Right cardiac atrium (tissue), 5 donors: ENCODE results near the gene IKZF2. TPM values are rescaled to one million over a fixed set of nuclear protein-coding genes. Genes with fewer than 3 reads are reported as not detected.

Experiments
- ATAC-seq, 2 donors: fragments of 200-7000 bp; cut with Tn5 transposase; one replicate each; pipeline versions ENCODE4 v1.8.0 to v1.9.1; 2020; ENCODE audit warnings: moderate library complexity in 2 of 2, mild to moderate bottlenecking in 1 of 2
- DNase-seq, 3 donors: peaks; one replicate each; pipeline ENCODE4 v3.0.0-alpha.2; 2020
- H3K27ac ChIP-seq: one replicate; pipeline ENCODE4 v1.5.1; 2013; ENCODE audit warnings: mild to moderate bottlenecking, low read length, control low read depth, moderate library complexity
- H3K27me3 ChIP-seq: one replicate; pipeline ENCODE4 v1.6.1; 2013; ENCODE audit not compliant: control insufficient read depth, insufficient read depth
- H3K4me1 ChIP-seq: one replicate; pipeline ENCODE4 v1.6.1; 2013; ENCODE audit warnings: low read length; ENCODE audit not compliant: control insufficient read depth, insufficient read depth
- H3K4me3 ChIP-seq: one replicate; pipeline ENCODE4 v1.5.1; 2013; ENCODE audit warnings: low read length, control low read depth
- H3K9me3 ChIP-seq: one replicate; pipeline ENCODE4 v1.6.1; 2013; ENCODE audit warnings: low read length; ENCODE audit not compliant: control insufficient read depth
- WGBS: extraction: QIAGEN DNeasy Blood & Tissue Kit; methylation state at CpG from one replicate; pipeline ENCODE4 v1.1.7; 2013; 5-methylcytosine and 5-hydroxymethylcytosine counted together
- intact Hi-C, 4 donors: fragments of 100-400 bp; cut with DNase I; formaldehyde crosslinking; loops; one replicate each; pipeline versions ENCODE4 v1.11.0 to v1.14.0; 2022 to 2023
- polyA plus RNA-seq: library from polyadenylated mRNA; stranded (reverse); fragments of 200-250 nt; gene quantifications from one replicate; pipeline ENCODE4 v1.2.3, GENCODE V29; 2013
- total RNA-seq, 4 donors: library from RNA; stranded (reverse); fragmentation: NEBNext Ultra II Directional; extraction: Animal tissue kit (Norgen Biotek cat#: 25700); gene quantifications; one replicate each; pipeline ENCODE4 v1.2.1, GENCODE V29; 2021
- donor health status: healthy with polysubstance abuse.
- donor health status: DM: no; HTN: yes; CAD: no.
- donor health status: DM: no; HTN: no; CAD: no.
- donor health status: DM: no; HTN: yes; CAD: no; lungs with severe emphysema.
- donor health status: DM: yes; HTN: yes; CAD: no.

IKZF2 gene
- total and polyA plus RNA-seq, 5 donors: 1.0 to 8.1 (median 6.1) TPM

GRCh38 chr2:213172641-213173040 is 21.2 kb upstream of the IKZF2 start:
- H3K4me1 ChIP-seq: no peaks in the 10 kb centered on the region
- 60% methylated on average over 1 of the region's 1 CpG for WGBS
- ATAC-seq (no peak), DNase-seq (no peak)
- no peak overlapping the region for H3K27ac ChIP-seq
- no peaks in the 10 kb centered on the region for H3K27me3 ChIP-seq
- intact Hi-C loops: no loop called here
- no peak overlapping the region for H3K4me3 ChIP-seq
- no peaks in the 10 kb centered on the region for H3K9me3 ChIP-seq

GRCh38 chr2:213171147-213171546 is 19.7 kb upstream of the IKZF2 start:
- WGBS: 84% methylated on average over 4 of the region's 4 CpGs

DNA sequence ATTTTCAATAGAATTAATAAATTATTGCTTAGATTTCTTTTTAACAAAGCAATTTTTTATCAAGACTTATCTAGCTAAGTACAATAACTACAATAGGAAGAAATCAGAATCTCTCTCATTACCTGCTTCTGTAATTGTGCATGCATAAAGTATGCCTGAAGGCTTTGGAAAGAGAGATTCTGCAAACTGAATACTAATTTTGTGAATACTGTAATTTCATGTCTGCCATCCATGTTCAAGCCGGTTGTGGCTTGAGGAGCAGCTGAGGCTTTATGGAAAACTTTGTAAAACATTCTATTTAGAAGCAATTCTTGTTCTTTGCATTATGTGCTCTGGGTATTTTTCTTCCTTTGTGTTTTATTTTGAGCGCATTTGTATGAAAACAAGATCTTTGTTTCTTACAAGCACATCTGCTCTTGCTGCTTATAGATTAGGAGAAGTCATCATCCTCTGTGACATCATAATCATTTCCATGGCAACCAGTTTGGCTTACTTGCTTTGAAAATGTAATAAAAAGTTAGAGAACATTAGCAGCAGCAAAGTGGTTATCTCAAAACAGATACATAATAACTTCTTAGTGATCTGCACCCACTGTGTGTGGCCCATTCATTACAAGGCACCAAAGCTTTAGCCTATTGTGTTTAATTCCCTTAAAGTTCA is 16.0 kb upstream of the IKZF2 start:
- Histone ChIP-seq H3K4me3 (no peak overlapping the region), H3K27ac (no peak overlapping the region), H3K4me1 (no peaks in the 10 kb centered on the region), H3K27me3 (no peaks in the 10 kb centered on the region), H3K9me3 (no peaks in the 10 kb centered on the region)
- no peak for DNase-seq
- 78% methylated on average over 2 of the region's 2 CpGs for WGBS
- intact Hi-C loops: no loop called here
- no peak for ATAC-seq

More at GRCh38 chr2:213171147-213171546, 19.7 kb upstream of the IKZF2 start:
- Histone ChIP-seq H3K4me3 (no peak overlapping the region), H3K4me1 (no peaks in the 10 kb centered on the region), H3K27me3 (no peaks in the 10 kb centered on the region), H3K27ac (no peak overlapping the region), H3K9me3 (no peaks in the 10 kb centered on the region)
- ATAC-seq (no peak), DNase-seq (no peak)
- intact Hi-C loops: no loop called here

DNA sequence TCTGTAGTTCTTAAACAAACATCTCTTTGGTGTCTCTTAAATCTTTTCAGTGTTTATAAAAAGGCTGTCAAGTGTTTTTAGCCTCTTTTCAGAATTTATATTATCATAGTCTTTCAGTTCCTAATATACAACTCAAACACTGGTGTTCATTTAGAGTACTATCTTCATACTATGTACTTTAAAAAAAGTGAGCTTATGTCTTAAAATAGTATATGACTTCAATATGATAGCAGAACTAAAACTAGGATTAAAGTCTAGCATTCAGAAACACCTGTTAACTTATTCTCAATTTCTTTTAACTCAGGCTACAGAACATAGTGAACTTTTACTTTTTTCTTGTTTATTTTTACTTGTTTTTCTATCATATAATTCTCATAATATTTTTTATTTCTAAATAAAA is 14.7 kb upstream of the IKZF2 start:
- H3K27ac ChIP-seq: no peak overlapping the region

DNA sequence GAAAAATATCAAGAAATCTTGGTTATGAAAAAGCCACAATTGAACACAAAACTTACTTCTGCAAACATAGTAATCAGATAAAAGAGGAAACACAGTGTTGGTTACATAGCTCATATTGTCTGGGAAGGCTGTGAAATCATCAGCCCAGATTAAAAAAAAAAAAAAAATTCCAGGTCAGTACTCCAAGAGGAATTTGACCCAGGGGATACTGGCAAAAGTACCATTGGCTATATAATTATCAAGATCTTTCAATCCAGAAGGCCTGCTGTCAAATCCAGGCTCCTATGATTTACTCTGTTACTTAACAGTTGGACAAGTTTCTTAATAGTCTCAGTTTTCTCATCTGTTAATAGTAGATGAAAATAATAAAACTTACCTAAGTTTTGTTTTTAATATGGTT is 12.9 kb upstream of the IKZF2 start:
- no peaks in the 10 kb centered on the region for H3K4me1 ChIP-seq
- H3K4me3 ChIP-seq: no peak overlapping the region
- no peak overlapping the region for H3K27ac ChIP-seq
- ATAC-seq (no peak), DNase-seq (no peak)
- H3K27me3 ChIP-seq: no peaks in the 10 kb centered on the region
- no peaks in the 10 kb centered on the region for H3K9me3 ChIP-seq
- intact Hi-C loops: no loop called here

More for the DNA sequence above, 14.7 kb upstream of the IKZF2 start:
- intact Hi-C loops: no loop called here
- no peaks in the 10 kb centered on the region for H3K9me3 ChIP-seq
- DNase-seq: no peak
- H3K4me3 ChIP-seq: no peak overlapping the region
- no peak for ATAC-seq
- H3K4me1 ChIP-seq: no peaks in the 10 kb centered on the region
- H3K27me3 ChIP-seq: no peaks in the 10 kb centered on the region

DNA sequence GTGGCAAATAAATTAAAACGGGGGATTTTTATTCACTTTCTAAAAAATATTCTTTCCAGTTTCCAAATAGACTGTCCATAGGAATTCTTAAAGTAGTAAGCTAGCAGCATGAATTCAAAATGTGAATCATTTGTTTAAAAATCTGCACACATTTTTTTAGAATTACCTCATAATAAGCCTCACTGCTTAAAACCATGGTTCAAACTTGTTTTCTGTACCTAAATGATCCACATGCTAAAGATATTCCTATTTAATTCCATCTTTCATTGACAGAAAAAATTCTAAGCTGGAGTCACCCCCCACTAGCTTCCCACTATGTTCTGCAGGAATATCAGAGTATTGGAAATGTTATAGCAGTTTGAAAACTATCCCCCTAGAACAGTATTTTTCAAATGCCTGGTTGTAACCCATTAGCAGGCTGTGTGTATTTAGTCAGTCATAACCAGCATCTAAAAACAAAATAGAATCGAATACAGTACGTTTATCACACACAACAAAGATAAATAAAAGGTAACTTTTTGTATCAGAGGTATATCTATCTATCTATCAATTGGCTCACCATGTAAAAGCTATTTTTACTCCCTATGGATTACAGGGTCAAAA is 11.2 kb upstream of the IKZF2 start:
- ATAC-seq (no peak), DNase-seq (no peak)
- Histone ChIP-seq H3K4me3 (no peak overlapping the region), H3K4me1 (no peaks in the 10 kb centered on the region), H3K27me3 (no peaks in the 10 kb centered on the region), H3K27ac (no peak overlapping the region), H3K9me3 (no peaks in the 10 kb centered on the region)
- 77% methylated on average over 3 of the region's 3 CpGs for WGBS
- intact Hi-C loops: no loop called here

DNA sequence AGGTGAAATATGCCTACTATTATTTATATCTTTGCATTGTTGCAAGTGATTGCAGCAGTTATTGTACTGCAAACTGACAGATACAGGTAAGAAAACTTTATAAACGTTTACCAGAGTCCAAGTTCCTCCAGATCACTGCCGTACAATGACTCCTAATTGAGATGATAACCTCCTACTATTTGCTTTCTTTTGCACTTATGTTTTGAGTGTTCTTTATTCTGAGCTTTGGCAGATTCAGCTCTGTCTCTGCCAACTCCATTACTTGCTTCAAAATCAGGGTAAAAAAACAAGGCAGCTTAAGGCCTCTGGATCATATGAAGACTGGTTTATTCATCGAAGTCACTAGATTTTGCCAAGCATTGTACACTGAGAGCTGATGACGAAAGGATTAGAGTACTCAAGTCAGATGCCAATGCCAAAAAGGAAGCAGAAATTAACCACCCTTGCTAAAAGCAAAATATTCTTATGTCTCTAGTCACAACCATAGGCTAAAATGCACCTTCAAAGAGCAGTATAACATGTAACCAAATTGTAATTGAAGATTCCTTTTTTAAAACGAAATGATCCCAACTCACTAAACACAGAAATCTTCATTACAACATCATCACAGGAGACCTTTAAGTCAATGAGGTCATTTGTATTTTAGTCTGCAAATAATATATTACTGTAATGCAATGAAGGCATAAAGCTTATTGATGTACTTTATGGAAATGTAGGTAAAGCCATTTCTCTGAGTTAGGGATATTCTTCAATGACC is 10.5 kb upstream of the IKZF2 start:
- ATAC-seq: peak; percentile 33 to 43
- no peak overlapping the region for H3K27ac ChIP-seq
- H3K4me1 ChIP-seq: no peaks in the 10 kb centered on the region
- DNase-seq: no peak
- intact Hi-C loops: no loop called here
- 42% methylated on average over 5 of the region's 5 CpGs for WGBS
- H3K4me3 ChIP-seq: no peak overlapping the region
- no peaks in the 10 kb centered on the region for H3K27me3 ChIP-seq
- H3K9me3 ChIP-seq: no peaks in the 10 kb centered on the region

GRCh38 chr2:213159768-213160167 is 8.4 kb upstream of the IKZF2 start:
- 91% methylated on average over 2 of the region's 2 CpGs for WGBS

GRCh38 chr2:213157242-213157641 is 5.8 kb upstream of the IKZF2 start:
- Histone ChIP-seq H3K27me3 (no peaks in the 10 kb centered on the region), H3K4me1 (no peaks in the 10 kb centered on the region), H3K27ac (no peak overlapping the region), H3K4me3 (no peak overlapping the region), H3K9me3 (no peaks in the 10 kb centered on the region)
- DNase-seq (no peak), ATAC-seq (peak in 1 of 2 donors; percentile 68)
- WGBS: 48% methylated on average over 3 of the region's 3 CpGs
- intact Hi-C loops: loop anchor here in 2 of 4 donors (10.0 kb wide), 1 partner anchor 382 kb away; no protein-coding TSS in a partner anchor

More at GRCh38 chr2:213159768-213160167, 8.4 kb upstream of the IKZF2 start:
- no peak for DNase-seq
- Histone ChIP-seq H3K4me1 (no peaks in the 10 kb centered on the region), H3K27me3 (no peaks in the 10 kb centered on the region), H3K4me3 (no peak overlapping the region), H3K27ac (no peak overlapping the region), H3K9me3 (no peaks in the 10 kb centered on the region)
- ATAC-seq: no peak
- intact Hi-C loops: loop anchor here in 2 of 4 donors (10.0 kb wide), 1 partner anchor 385 kb away; no protein-coding TSS in a partner anchor

DNA sequence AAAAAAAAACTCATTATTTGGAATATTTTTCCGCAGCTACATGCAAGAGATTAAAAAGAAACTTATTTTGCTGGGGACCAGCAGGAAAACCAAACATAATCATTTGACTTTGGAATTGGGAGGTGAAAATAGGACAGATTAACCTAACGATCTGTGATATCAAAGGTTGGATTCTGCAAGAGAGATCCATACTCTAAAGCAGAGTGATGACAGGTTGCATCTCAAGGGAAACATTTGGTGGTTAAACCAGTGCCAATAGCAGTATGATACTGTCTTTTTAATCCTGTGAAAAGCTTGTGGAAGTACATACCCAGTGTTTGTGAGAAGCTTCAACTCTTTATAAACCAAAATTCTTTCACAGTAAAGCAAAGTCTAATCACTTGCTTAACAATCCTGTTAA is 5.3 kb upstream of the IKZF2 start:
- H3K9me3 ChIP-seq: no peaks in the 10 kb centered on the region
- H3K4me1 ChIP-seq: no peaks in the 10 kb centered on the region
- H3K27ac ChIP-seq: no peak overlapping the region
- 51% methylated on average over 2 of the region's 2 CpGs for WGBS
- intact Hi-C loops: loop anchor here in 2 of 4 donors (10.0 kb wide), 1 partner anchor 382 kb away; no protein-coding TSS in a partner anchor
- DNase-seq (no peak), ATAC-seq (no peak)
- H3K4me3 ChIP-seq: no peak overlapping the region
- H3K27me3 ChIP-seq: no peaks in the 10 kb centered on the region

DNA sequence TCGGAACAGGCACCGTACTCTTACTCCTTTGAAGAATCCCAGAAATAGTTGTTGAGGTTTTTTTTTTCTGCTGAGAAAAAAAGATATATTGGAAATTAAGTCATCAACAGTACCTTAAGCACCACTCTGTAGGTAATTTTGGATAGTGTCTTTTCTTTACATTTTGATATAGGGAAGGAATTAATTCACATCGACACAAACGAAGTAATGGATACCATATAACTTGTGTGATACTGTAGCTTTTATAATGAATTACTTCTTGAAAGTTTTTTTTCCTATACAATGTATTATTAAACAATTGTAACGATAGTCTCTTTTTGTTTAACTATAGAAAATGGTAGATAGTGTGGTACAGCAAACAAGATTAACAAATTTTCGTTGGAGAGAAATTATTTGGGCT is 1.5 kb upstream of the IKZF2 start:
- intact Hi-C loops: loop anchor here (1.0 to 10.0 kb wide), 4 partner anchors 376 to 466 kb away; no protein-coding TSS in a partner anchor
- no peak for ATAC-seq
- Histone ChIP-seq H3K4me3 (peak overlapping the region; percentile 80), H3K27me3 (no peaks in the 10 kb centered on the region), H3K27ac (no peak overlapping the region), H3K9me3 (no peaks in the 10 kb centered on the region), H3K4me1 (no peaks in the 10 kb centered on the region)
- whole genome bisulfite sequencing: 54% methylated on average over 6 of the region's 6 CpGs
- no peak for DNase-seq
